ENCODE measurements around the gene C16orf95.

DNA sequence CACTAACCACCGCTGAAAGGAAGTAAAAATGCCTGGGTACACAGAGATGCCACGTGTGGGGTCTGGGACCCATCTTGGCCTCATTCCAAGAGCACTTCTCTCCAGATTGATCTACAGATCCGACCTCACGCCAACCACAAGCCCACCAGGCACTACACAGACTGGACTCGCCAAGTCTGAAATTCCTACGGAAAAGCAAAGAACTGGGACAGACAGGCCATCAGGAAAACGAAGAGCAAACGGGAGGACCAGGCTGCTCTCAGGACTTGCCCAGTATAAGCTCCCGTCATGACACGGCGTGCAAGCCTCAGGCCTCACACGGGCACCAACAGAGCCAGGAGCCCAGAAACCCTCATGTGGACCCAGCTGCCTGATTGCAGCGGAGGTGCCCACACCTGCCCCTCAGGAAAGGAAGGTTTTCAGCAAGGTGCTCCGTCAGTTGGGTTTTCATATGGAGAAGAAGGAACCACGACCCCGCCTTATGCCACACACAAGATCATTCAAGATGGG is 20.1 kb upstream of the C16orf95 start:
- TF ChIP-seq CTCF (conservative IDR thresholded peaks at IDR 0.05; ENCODE audit: low read depth, low read length) (no peak), POLR2A (IDR thresholded peaks at IDR 0.05; ENCODE audit: low read depth, low read length) (no peak), RFX5 (IDR thresholded peaks at IDR 0.05; ENCODE audit: low read depth, low read length) (no peak), RCOR1 (IDR thresholded peaks at IDR 0.05; ENCODE audit: insufficient replicate concordance, low read length) (no peak), FOS (IDR thresholded peaks at IDR 0.05; ENCODE audit: low read depth, low read length) (no peak), MAZ (IDR thresholded peaks at IDR 0.05; ENCODE audit: borderline replicate concordance, low read depth, low read length) (no peak), BHLHE40 (IDR thresholded peaks at IDR 0.05; ENCODE audit: low read depth, low read length) (no peak), MAFK (IDR thresholded peaks at IDR 0.05; ENCODE audit: low read depth, low read length) (no peak), NFE2L2 (IDR thresholded peaks at IDR 0.05; ENCODE audit: low read depth, low read length) (no peak), MXI1 (IDR thresholded peaks at IDR 0.05; ENCODE audit: borderline replicate concordance, low read depth, low read length) (no peak)
- TF ChIP-seq, protein P1, sequence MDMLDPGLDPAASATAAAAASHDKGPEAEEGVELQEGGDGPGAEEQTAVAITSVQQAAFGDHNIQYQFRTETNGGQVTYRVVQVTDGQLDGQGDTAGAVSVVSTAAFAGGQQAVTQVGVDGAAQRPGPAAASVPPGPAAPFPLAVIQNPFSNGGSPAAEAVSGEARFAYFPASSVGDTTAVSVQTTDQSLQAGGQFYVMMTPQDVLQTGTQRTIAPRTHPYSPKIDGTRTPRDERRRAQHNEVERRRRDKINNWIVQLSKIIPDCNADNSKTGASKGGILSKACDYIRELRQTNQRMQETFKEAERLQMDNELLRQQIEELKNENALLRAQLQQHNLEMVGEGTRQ (IDR thresholded peaks at IDR 0.05; ENCODE audit: low read depth, low read length): no peak

All from IMR-90 (cell line).